ENCODE data around the gene CEP76.

The CEP76 gene

GRCh38 chr18:12702221-12703095, at the start of gene CEP76, which contains the start of gene PSMG2:
Gene CEP76 (minus strand): TSS chr18:12702723. CDS start chr18:12702548, 175 bp downstream.
Gene PSMG2 (plus strand): TSS chr18:12703042. CDS start chr18:12703108, 66 bp downstream.
- no peak within 1 kb of the TSS for H3K4me3 ChIP-seq (IDR thresholded peaks at IDR 0.05; ENCODE audit: insufficient read depth, low read depth, low read length)
- no peaks in the 10 kb centered on the region for H3K27me3 ChIP-seq (ENCODE audit: insufficient read depth, low read depth)
- H3K79me2 ChIP-seq (ENCODE audit: insufficient read depth, low read depth): peaks cover 68% of the 10 kb centered on the region
- no peak for TF ChIP-seq CTCF (conservative IDR thresholded peaks at IDR 0.05; ENCODE audit: low read depth, low read length)
- H3K4me2 ChIP-seq: peak within 1 kb of the TSS; percentile 88
- peaks cover 4% of the 10 kb centered on the region; the same call in 1 of the 2 replicates for H3K36me3 ChIP-seq (ENCODE audit: insufficient read depth)
- H4K20me1 ChIP-seq (ENCODE audit: insufficient read depth): no peaks in the 10 kb centered on the region
- H3K4me1 ChIP-seq (ENCODE audit: low read depth, poor library complexity, severe bottlenecking): peaks cover 31% of the 10 kb centered on the region
- H3K27ac ChIP-seq: peak within 1 kb of the TSS; percentile 97
- peak within 1 kb of the TSS; percentile 87 for H2AFZ ChIP-seq (ENCODE audit: low read depth)
- H3K9ac ChIP-seq: peak within 1 kb of the TSS; percentile 100

GRCh38 chr18:12751891-12752290, 49.4 kb upstream of the CEP76 start:
- Histone ChIP-seq H3K9ac (no peak overlapping the region), H4K20me1 (ENCODE audit: insufficient read depth) (no peaks in the 10 kb centered on the region), H2AFZ (ENCODE audit: low read depth) (no peak overlapping the region; the same call in 1 of the 2 replicates), H3K36me3 (ENCODE audit: insufficient read depth) (no peaks in the 10 kb centered on the region), H3K27me3 (ENCODE audit: insufficient read depth, low read depth) (no peaks in the 10 kb centered on the region), H3K4me2 (no peak overlapping the region), H3K4me3 (IDR thresholded peaks at IDR 0.05; ENCODE audit: insufficient read depth, low read depth, low read length) (no peak overlapping the region), H3K27ac (peak overlapping the region; percentile 96; the same call in 1 of the 2 replicates), H3K79me2 (ENCODE audit: insufficient read depth, low read depth) (no peaks in the 10 kb centered on the region), H3K4me1 (ENCODE audit: low read depth, poor library complexity, severe bottlenecking) (peaks cover 63% of the 10 kb centered on the region)
- no peak for TF ChIP-seq CTCF (conservative IDR thresholded peaks at IDR 0.05; ENCODE audit: low read depth, low read length)

GRCh38 chr18:12751503-12751884, 49.0 kb upstream of the CEP76 start:
- no peak overlapping the region for H3K4me3 ChIP-seq (IDR thresholded peaks at IDR 0.05; ENCODE audit: insufficient read depth, low read depth, low read length)
- peak overlapping the region; percentile 96 for H3K27ac ChIP-seq
- no peaks in the 10 kb centered on the region for H4K20me1 ChIP-seq (ENCODE audit: insufficient read depth)
- H2AFZ ChIP-seq (ENCODE audit: low read depth): no peak overlapping the region; the same call in 1 of the 2 replicates
- H3K4me2 ChIP-seq: peak overlapping the region; percentile 89; the same call in 1 of the 2 replicates
- no peaks in the 10 kb centered on the region for H3K36me3 ChIP-seq (ENCODE audit: insufficient read depth)
- H3K4me1 ChIP-seq (ENCODE audit: low read depth, poor library complexity, severe bottlenecking): peaks cover 64% of the 10 kb centered on the region
- H3K9ac ChIP-seq: no peak overlapping the region
- H3K79me2 ChIP-seq (ENCODE audit: insufficient read depth, low read depth): no peaks in the 10 kb centered on the region
- TF ChIP-seq CTCF (conservative IDR thresholded peaks at IDR 0.05; ENCODE audit: low read depth, low read length): no peak
- no peaks in the 10 kb centered on the region for H3K27me3 ChIP-seq (ENCODE audit: insufficient read depth, low read depth)

- H3K4me3 ChIP-seq (IDR thresholded peaks at IDR 0.05; ENCODE audit: insufficient read depth, low read depth, low read length): no peak overlapping the region
- peak overlapping the region; percentile 89 for H3K4me2 ChIP-seq
- H3K27me3 ChIP-seq (ENCODE audit: insufficient read depth, low read depth): no peaks in the 10 kb centered on the region
- H3K79me2 ChIP-seq (ENCODE audit: insufficient read depth, low read depth): no peaks in the 10 kb centered on the region
- peaks cover 64% of the 10 kb centered on the region for H3K4me1 ChIP-seq (ENCODE audit: low read depth, poor library complexity, severe bottlenecking)
- TF ChIP-seq CTCF (conservative IDR thresholded peaks at IDR 0.05; ENCODE audit: low read depth, low read length): no peak
- no peaks in the 10 kb centered on the region for H4K20me1 ChIP-seq (ENCODE audit: insufficient read depth)
- H2AFZ ChIP-seq (ENCODE audit: low read depth): peak overlapping the region; percentile 52
- H3K36me3 ChIP-seq (ENCODE audit: insufficient read depth): no peaks in the 10 kb centered on the region
- H3K9ac ChIP-seq: peak overlapping the region; percentile 61
- peak overlapping the region; percentile 96 for H3K27ac ChIP-seq
These were observed 48.4 kb upstream of the CEP76 start for GRCh38 chr18:12750715-12751502.

All from KMS-11 (cell line).